ENCODE results near the gene PADI1.
A peak's percentile ranks its signal among the peaks of the same experiment; 100 is the strongest.

PADI1 gene

DNA sequence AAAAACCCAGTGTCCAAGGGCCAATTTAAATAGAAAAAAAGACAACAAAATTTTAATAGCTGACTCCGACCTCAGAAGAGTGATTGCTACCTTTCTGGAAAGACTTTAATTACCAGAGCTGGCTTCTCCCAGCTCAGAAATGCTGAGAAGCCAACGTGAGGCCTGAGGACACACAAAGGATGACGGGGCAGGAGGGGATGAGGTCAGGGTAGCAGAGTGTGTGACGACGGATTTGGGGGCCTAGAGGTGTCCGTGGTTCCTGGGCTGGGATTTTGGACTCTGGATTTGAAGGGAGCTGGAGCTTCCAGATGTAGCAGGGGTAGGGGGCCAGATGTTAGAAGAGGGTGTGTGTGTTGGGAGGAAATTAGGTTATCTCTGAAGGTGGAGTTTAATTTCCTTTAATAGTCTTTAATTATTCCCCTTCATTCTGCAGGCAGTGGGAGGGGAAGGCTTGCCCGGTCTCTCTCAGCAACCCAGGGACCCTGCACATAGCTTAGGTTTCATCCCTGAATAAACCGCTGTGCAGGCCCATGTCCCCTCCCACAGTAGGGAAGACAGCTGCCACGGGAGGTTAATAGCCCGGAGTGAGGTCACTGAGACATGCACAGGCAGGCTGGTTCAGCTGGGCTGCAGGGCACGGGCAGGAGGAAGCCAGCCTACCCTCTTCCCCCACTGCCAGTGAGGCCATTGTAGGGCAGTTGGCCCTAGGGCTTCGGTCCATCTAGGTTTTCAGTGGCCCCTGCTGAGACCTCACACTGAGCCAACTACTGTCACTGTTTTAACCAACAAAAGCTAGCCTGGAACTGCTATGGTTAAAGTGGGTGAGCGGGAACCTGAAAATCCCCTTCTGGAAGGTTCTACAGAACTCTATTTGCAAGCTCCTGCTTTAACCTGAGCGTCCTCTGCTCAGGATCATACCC is 40.2 kb downstream of the PADI1 start:
- peak; percentile 39 for DNase-seq

DNA sequence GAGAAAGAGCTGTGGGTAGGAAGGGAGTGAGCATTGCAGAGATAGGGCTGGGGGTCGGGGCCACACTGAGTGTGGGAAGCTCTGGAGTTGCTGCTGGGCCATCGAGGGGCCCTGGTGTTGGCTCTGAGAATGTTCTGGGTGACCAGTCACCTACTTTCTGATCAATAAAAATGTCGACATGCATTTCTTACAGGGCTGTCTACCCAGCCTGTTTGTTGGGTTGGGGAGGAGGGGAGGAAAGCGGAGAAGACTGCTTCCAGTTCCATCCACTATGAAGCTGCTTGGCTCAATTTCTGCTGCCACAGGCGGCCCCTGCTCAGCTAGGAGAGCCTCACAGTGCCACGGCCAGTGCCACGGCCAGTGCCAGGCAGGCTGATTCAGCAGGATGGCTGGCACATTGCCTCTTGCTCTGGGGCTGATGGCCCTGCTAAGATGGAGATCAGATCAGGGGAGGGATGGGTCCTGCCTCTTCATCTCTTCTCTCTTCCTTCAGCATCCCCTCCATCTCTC is 40.9 kb downstream of the PADI1 start:
- DNase-seq: no peak

DNA sequence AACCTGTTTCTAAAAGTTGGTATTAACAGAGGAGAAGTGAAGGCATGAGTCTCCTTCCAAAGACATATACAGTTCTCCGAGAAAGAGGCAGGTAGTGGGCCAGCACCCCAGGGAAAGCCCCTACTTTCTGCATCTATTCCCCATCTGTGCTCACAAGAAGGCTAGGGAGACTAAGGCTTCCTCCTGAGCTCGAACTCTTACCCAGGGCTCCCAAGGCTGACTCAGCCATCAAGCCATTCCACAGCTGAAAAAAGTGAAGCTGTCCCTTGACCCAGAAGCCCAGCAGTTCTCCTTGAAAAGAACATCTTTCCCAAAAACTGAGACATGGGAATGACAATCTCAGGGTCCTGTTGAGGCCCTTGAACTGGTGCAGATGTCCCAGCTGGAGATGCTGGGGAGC is 42.0 kb downstream of the PADI1 start:
- no peak for DNase-seq

DNA sequence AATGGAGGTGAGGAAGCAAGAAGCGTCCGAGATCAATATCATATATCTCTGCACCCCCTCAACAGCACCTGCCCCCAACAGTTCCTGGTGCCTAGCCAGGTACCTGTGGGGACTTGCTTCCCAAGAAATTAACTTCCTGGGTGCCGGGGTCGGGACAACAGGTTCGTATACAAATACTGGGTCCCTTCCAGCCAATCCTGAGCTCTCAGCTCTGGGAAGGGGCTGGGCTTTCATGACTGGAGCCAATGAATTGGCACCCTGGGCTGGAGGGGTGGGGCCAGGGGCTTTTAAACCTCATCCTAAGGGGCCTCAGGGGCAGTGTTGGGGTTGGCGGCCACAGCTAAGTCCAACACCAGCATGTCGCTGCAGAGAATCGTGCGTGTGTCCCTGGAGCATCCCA is 43.9 kb downstream of the PADI1 start, which contains the start of gene PADI3:
Gene PADI3 (plus strand): TSS at position 318 of the 400 bp plus-strand sequence. CDS start 40 bp downstream, at position 358.
- DNase-seq: no peak

GRCh38 chr1:17250601-17251000 is 45.7 kb downstream of the PADI1 start:
- DNase-seq: no peak

- DNase-seq: no peak
Observed at GRCh38 chr1:17251246-17251645, 46.3 kb downstream of the PADI1 start.

DNA sequence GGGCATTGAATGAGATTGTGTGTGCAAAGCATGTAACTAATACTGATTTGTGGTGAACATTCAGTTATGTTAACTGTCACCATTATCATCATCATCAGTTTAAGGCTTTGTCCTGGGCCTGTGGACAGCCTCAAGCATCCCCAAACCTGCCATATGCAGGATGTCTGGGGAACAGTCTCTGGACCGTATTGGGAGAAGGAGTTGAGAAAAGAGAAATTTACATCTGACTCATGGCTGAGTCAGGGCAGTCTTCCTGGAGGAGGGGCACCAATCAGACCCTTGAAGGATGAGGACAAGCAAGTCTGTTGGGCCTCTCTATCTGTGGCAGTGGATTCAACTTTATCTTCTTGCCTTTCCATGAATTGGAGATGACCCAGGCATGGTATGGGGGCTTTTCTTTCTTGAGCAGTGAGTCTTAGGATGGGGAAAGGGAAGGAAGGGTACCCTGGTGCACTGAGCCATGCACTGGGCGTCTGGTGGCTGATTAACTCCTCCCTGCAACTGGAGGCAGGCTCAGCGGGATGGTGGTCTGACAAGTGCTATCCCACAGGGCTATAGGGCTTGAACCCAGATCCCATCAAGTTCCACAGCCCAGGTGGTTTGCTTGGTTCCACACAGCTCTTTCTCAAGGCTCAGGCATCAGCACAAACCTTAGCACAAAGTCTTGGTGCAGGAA is 46.9 kb downstream of the PADI1 start:
- DNase-seq: no peak

- no peak for DNase-seq
Observed at GRCh38 chr1:17255336-17255735, 50.4 kb downstream of the PADI1 start.

DNA sequence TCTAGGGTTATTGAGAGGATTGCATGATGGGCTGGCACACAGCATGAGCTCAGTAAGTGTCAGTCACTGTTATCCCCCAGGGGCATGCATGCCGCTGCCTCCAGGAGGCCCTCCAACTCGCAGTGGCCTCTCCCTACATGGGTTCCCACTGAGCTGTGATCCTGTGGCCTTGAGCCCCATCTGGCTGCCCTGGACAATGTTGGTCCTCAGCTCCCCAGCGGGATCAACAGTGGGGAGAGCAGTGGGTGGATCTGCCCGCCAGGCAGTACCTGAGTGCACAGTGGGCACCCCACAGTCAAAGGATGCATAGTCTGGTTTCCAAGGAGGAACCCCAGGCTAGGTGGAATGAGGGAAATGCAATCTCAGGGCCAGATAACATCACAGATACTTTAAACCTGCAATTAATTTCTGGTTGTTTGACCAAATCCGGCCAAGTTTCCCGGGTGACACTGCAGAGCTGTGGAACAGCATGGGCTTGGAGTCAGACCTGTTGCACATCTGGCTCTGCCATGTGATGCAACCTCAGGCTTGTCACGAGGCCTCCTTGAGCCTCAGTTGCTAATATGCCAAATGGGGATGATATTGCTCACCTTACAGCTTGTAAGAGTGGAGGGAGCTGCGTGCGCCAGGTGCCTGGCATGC is 53.3 kb downstream of the PADI1 start:
- no peak for DNase-seq

- no peak for DNase-seq
Observed at GRCh38 chr1:17258758-17259130, 53.8 kb downstream of the PADI1 start.

DNA sequence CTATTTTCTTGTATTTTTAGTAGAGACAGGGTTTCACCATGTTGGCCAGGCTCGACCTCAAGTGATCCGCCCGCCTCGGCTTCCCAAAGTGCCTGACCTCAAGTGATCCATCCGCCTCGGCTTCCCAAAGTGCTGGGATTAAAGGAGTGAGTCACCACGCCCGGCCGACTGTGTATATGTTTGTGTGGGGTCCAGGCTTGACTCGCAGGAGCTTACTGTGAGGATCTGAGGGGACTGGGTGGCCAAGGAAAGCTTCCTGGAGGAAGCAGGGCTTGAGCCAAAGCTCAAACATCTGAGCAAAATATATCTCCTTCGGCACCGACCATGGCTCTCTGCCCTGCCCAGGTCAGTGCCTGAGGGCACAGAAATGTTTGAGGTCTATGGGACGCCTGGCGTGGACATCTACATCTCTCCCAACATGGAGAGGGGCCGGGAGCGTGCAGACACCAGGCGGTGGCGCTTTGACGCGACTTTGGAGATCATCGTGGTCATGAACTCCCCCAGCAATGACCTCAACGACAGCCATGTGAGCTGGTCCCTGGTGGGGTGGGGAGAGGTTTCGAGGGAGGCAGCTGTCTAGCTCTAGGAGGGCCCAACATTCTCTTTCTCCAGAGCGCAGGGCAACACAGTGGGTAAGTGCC is 54.4 kb downstream of the PADI1 start:
- no peak for DNase-seq

DNA sequence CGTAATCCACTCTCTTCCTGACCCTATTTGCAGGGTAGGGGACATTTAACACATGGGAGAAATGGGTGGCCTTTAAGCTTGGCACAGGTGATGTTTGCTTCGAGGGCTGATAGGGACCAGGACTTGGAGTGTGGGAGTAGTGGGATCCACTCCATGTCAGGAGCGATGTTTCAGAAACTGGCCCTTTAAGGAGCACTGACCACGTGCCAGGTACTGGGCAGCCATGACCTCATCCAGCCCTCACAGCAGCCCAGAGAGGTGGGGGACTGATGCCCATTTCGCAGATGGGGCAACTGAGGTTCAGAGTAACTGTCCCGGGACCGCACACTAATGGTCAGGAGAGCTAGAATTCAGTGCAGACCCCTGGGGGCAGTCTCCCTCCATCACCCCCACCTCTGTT is 55.3 kb downstream of the PADI1 start:
- no peak for DNase-seq

DNA sequence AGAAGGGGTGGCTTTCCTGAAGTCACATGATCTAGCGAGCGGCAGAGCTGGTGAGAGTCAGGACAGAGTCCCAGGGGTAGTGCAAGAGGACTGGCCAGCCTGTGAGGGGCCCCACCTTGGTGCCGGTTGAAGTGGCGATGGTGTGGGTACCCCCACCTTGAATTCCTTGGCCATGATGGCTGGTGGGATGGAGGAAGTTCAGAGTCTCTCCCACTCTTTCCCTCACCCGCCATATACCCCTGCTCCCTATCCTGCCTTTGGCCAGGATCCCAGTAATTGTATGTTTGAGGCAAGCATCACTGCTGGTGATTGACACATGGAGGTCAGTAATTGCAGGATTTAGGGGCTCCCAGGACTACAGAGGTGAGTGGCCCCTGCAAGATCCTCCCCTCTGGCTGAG is 55.8 kb downstream of the PADI1 start:
- DNase-seq: no peak

DNA sequence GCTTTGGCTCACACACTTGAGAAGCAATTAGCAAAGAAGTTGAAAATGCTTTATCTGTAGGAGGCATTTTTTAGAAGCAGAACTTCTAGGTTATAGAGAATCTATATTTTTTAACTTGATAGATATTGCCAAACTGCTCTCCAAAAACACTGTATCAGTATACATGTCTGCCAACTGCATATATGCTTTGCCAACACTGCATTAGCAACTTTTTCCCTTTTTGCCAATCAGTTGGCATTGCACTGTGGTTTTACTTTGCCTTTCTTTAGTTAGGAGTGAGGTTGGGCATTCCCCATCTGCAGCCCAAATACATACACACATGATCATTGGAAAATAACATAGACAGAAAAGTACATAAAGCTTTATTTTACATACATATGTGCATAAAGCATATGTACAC is 59.0 kb downstream of the PADI1 start:
- no peak for DNase-seq

DNA sequence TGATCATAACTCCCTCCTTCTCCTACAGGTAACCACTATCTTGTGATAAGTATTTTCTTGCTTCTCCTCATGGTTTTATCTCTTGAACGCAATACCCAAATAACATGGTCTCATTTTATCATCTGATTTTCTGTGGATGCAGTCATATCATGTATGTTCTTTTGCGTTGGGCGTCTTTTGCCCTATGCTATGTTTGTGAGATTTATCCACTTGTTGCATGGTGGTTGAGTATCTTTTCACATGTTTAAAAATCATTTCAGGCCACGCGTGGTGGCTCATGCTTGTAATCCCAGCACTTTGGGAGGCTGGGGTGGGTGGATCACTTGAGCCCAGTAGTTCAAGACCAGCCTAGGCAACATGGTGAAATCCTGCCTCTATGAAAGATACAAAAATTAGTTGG is 59.5 kb downstream of the PADI1 start:
- no peak for DNase-seq

GRCh38 chr1:17265162-17265561 is 60.2 kb downstream of the PADI1 start:
- DNase-seq: no peak

- DNase-seq: no peak
Observed at GRCh38 chr1:17265950-17266349, 61.0 kb downstream of the PADI1 start.

GRCh38 chr1:17270891-17271765 is 66.2 kb downstream of the PADI1 start:
- DNase-seq: no peak

GRCh38 chr1:17272066-17272465 is 67.1 kb downstream of the PADI1 start:
- no peak for DNase-seq

DNA sequence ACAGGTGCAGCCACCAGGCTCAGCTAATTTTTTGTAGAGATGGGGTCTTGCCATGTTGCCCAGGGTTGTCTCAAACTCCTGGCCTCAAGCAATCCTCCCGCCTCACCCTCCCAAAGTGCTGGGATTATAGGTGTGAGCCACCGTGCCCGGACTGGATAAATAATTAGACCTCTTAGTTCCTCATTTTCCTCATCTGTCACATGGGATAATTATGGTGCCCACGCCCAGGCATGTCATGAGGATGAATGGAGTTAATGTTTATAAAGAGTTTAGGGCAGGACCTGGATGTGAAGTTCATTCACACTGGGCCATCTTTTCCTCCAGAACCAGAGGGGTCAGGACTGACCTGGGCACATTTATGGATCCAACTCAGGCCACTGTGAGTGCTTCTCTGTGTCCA is 67.7 kb downstream of the PADI1 start:
- DNase-seq: no peak

- no peak for DNase-seq
Observed at GRCh38 chr1:17273096-17273495, 68.2 kb downstream of the PADI1 start.
